Esophagus squamous epithelium (tissue), 4 donors: Measurements from ENCODE around the gene RAMACL.

Experiments used
- CTCF ChIP-seq, 6 experiments: fragments of 450-650 bp in 4 of 6; fragments of 200-600 bp in 2 of 6; sonication (generic) in 2 of 6; IDR thresholded peaks; one replicate each; pipeline ENCODE4 v1.5.1; 2016 to 2019; ENCODE audit warnings: antibody characterized with exemption in 6 of 6, mild to moderate bottlenecking in 4 of 6, moderate library complexity in 4 of 6
- POLR2A ChIP-seq, 4 donors: fragments of 450-650 bp; IDR thresholded peaks; one replicate each; pipeline ENCODE4 v1.6.1; 2017; ENCODE audit warnings: antibody characterized with exemption in 4 of 4, mild to moderate bottlenecking in 4 of 4, moderate library complexity in 3 of 4

GRCh38 chr6:166630462-166630861 lies 44.0 kb upstream of the RAMACL start:
- TF ChIP-seq CTCF (IDR thresholded peaks at IDR 0.05), result no peak
- TF ChIP-seq POLR2A (IDR thresholded peaks at IDR 0.05), result no peak
